CD1c-positive myeloid dendritic cell (primary cell): Measurements from ENCODE around the gene PKN3.
"Not testable (repeated sequence)": the region's sequence is repeated elsewhere in the genome, so short reads cannot be mapped to it uniquely, and the experiment has no call there.

Experiments used
- DNase-seq: peaks from one replicate; pipeline ENCODE4 v3.0.0-alpha.2; 2016; ENCODE audit errors: extremely low spot score

The PKN3 gene

GRCh38 chr9:128693738-128694137, 8.6 kb upstream of the PKN3 start:
- DNase-seq, result not testable (repeated sequence)

GRCh38 chr9:128694344-128694743, 8.0 kb upstream of the PKN3 start:
- DNase-seq, result no peak

GRCh38 chr9:128696923-128697707, 5.2 kb upstream of the PKN3 start:
- no peak for DNase-seq

GRCh38 chr9:128699096-128699795, 3.1 kb upstream of the PKN3 start:
- not testable (repeated sequence) for DNase-seq

GRCh38 chr9:128701227-128701854, 962 bp upstream of the PKN3 start:
- DNase-seq, result no peak

DNA sequence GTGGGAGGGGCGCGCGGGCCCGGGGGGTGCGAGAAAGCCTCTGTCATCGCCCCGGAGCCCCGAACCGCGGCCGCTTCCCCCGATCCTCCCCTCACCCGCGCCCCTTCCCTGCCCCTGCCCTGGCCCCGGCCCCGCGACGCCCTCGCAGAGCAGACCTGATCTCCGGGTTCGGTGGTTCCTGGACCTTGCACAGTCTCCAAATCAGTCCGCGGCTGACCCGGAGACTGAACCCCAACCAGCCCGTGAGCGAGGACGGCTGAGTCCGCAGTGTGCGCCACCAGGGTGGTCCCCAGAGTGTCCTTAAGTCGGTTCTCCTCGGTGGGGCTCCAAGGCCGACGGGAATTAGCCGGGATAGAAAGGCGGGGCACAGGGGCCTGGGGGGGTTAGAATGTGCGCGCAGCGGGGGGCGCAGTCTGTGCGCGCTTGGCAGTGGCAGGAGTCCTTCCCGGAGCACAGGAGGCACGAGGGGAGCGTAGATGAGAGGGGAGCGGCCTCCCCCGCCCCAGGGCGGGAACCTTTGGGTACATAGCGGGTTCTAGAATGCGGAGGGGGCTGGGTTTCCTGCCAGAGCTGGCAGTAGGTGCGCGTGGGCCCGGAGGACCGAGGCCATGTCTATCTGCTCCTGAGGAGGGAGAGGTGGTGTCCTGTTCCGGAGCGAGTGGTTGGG, 779 bp downstream of the PKN3 start:
- DNase-seq, result no peak

GRCh38 chr9:128703616-128704355, 1.5 kb downstream of the PKN3 start:
- no peak for DNase-seq

DNA sequence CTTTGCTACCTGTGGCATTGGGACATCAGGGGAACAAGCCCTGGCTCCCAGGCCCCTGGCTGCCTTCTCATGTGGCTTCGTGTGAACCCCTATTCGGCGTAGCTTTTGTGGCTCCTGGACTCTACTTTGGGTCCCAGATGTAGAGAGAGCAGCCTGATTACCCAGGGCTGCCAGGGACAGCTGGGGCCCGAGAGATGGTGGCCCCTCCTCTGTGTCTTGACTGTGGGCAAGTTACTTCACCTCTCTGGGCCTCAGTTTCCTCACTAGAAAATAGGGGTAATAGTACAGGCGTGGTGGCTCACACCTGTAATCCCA, 2.0 kb downstream of the PKN3 start:
- no peak for DNase-seq

GRCh38 chr9:128705051-128705965, 3.0 kb downstream of the PKN3 start:
- no peak for DNase-seq

GRCh38 chr9:128706045-128706444, 3.7 kb downstream of the PKN3 start:
- no peak for DNase-seq

- DNase-seq, result no peak
These were observed 4.5 kb downstream of the PKN3 start for GRCh38 chr9:128706671-128707381.

DNA sequence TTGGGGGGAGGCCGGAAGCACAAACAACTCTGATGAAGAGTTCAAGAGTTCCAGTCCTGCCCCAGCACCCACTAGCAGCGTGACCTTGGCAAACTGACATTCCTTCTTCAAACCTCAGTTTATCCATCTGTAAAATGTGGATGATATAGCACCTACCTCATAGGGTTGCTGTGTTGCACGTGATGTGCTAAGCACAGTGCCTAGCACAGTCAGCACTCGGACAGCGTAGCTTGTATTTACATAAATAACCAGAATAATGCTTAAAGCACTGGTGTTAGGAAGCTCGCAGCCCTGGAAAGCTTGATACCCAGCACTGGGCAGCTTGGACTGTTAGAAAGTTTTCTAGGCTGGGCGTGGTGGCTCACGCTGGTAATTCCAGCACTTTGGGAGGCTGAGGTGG, 5.1 kb downstream of the PKN3 start:
- DNase-seq, result no peak

GRCh38 chr9:128712451-128713410, 10.4 kb downstream of the PKN3 start:
- DNase-seq, result no peak

DNA sequence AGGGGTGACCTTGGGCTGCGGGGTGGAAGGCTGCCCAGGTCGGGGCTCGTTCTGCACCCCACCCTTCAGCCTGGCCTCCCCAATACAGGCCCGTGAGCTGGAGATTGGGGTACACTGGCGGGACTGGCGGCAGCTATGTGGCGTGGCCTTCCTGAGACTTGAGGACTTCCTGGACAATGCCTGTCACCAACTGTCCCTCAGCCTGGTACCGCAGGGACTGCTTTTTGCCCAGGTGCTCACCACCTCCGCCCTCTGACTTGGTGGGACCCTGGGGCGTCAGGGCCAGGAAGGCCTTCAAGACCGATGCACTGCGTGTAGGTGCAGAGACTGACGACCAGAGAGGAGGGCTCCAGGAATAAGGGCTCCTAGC, 11.1 kb downstream of the PKN3 start:
- no peak for DNase-seq

- no peak for DNase-seq
These were observed 11.8 kb downstream of the PKN3 start for GRCh38 chr9:128713941-128714573.

GRCh38 chr9:128714586-128715435, 12.5 kb downstream of the PKN3 start:
- no peak for DNase-seq

DNA sequence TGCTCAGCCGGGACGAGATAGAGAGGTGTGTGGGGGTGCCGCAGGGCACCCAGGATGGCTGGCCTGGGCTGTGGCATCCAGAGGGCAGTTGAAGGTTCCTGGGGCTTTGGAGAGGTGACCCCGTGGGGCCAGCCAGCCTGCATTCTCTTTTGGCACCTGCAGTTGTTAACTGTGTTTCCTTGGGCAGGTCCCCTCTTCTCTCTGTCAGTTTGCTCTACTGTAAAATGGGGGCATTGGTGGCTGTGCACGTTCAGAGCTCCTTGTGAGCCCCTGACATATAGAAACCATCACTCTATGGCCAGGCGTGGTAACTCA, 13.1 kb downstream of the PKN3 start:
- DNase-seq, result no peak
